Panc1 (cell line): ENCODE results near the gene SMIM5. TPM values are rescaled to one million over a fixed set of nuclear protein-coding genes. Genes with fewer than 3 reads are reported as not detected.

Experiments
- ATAC-seq: fragments of 200-7000 bp; cut with Tn5 transposase; 2 replicates; pipeline ENCODE4 v1.9.1; 2020; ENCODE audit warnings: mild to moderate bottlenecking, moderate library complexity
- BruUV-seq: library from RNA; stranded (reverse); fragments of 400-500 nt; replicated peaks from 2 replicates; lab custom pipeline; 2021; lab: Mats Ljungman, UMichigan
- CTCF ChIA-PET: fragments of 300-600 bp; sonication (Branson Sonifier 250); formaldehyde crosslinking; loops from one replicate; lab custom pipeline; 2022; ENCODE audit warnings: antibody characterized with exemption; lab: Charles Lee
- POLR2A ChIA-PET: fragments of 300-600 bp; sonication (Branson Sonifier 250); formaldehyde crosslinking; loops from one replicate; lab custom pipeline; 2022; ENCODE audit warnings: antibody characterized with exemption; lab: Charles Lee
- DNase-seq: peaks from one replicate; pipeline ENCODE4 v3.0.0-alpha.2; 2010; ENCODE audit warnings: low read depth, low spot score
- H3K27ac ChIP-seq: 2 replicates; pipeline ENCODE4 v1.5.1; 2011; ENCODE audit warnings: mild to moderate bottlenecking, low read length, inconsistent platforms
- H3K27me3 ChIP-seq: fragments of 200-500 bp; sonication (Bioruptor generic); 2 replicates; pipeline ENCODE4 v1.6.0; 2014; ENCODE audit warnings: low read length, inconsistent platforms; ENCODE audit not compliant: control insufficient read depth, insufficient read depth
- H3K36me3 ChIP-seq: fragments of 200-500 bp; sonication (Bioruptor generic); 2 replicates; pipeline ENCODE4 v1.5.1; 2014; ENCODE audit warnings: inconsistent platforms, mild to moderate bottlenecking, low read length, moderate library complexity; ENCODE audit not compliant: control insufficient read depth, insufficient read depth
- H3K4me1 ChIP-seq: 2 replicates; pipeline ENCODE4 v1.5.1; 2011; ENCODE audit warnings: inconsistent platforms, mild to moderate bottlenecking, low read length, moderate library complexity; ENCODE audit not compliant: control insufficient read depth, insufficient read depth
- H3K4me3 ChIP-seq, 2 experiments: 2 replicates each; pipeline ENCODE4 v1.5.1; 2011 to 2012; ENCODE audit warnings: low read depth in 2 of 2, low read length in 2 of 2, mild to moderate bottlenecking in 2 of 2, inconsistent platforms in 1 of 2, moderate library complexity in 1 of 2
- H3K9me3 ChIP-seq: fragments of 200-500 bp; sonication (Bioruptor generic); 2 replicates; pipeline ENCODE4 v1.5.1; 2014; ENCODE audit warnings: low read depth, mild to moderate bottlenecking, inconsistent platforms, low read length, moderate library complexity; ENCODE audit not compliant: control insufficient read depth, insufficient read depth
- CTCF ChIP-seq: fragments of 450-650 bp; IDR thresholded peaks from 2 replicates; pipeline ENCODE4 v1.5.1; 2017; ENCODE audit warnings: mild to moderate bottlenecking
- POLR2AphosphoS5 ChIP-seq: IDR thresholded peaks from 2 replicates; pipeline ENCODE4 v1.6.1; 2012; ENCODE audit warnings: mild to moderate bottlenecking, low read depth, low read length, moderate library complexity
- REST ChIP-seq, 2 experiments: IDR thresholded peaks; 2 replicates each; pipeline ENCODE4 v1.6.1; 2011 to 2012; ENCODE audit warnings: low read depth in 2 of 2, control low read depth in 1 of 2, low read length in 1 of 2, mild to moderate bottlenecking in 1 of 2, moderate library complexity in 1 of 2; ENCODE audit not compliant: insufficient read depth in 1 of 2
- SIN3A ChIP-seq: IDR thresholded peaks from 2 replicates; pipeline ENCODE4 v1.6.1; 2012; ENCODE audit warnings: low read depth, mild to moderate bottlenecking, low read length, moderate library complexity, borderline replicate concordance; ENCODE audit not compliant: insufficient read depth
- TCF7L2 ChIP-seq: IDR thresholded peaks from 2 replicates; pipeline ENCODE4 v1.6.1; 2011; ENCODE audit warnings: mild to moderate bottlenecking, low read depth, low read length, inconsistent platforms
- in situ Hi-C: cut with HindIII; loops from 2 replicates; pipeline ENCODE4 v1.10.0; 2016; ENCODE audit warnings: low sequenced_read_pairs, low pct_unique_long_range_greater_than_20kb
- intact Hi-C: fragments of 100-400 bp; cut with micrococcal nuclease; formaldehyde crosslinking; loops from one replicate; pipeline ENCODE4 v1.10.0; 2022; ENCODE audit not compliant: unreplicated experiment
- total RNA-seq: library from RNA; stranded (reverse); gene quantifications from one replicate; pipeline ENCODE4 v1.2.1, GENCODE V29; 2021; ENCODE audit not compliant: unreplicated experiment

Gene SMIM5
- total RNA-seq, 1 experiment from 2014 or later, result 0.10 TPM

- TF ChIP-seq POLR2AphosphoS5 (peak; percentile 21; the same call in 1 of the 2 replicates), REST (IDR thresholded peaks at IDR 0.05; ENCODE audit: insufficient read depth in 1 of 2, low read depth in 2 of 2, low read length in 1 of 2) (no peak), TCF7L2 (no peak), SIN3A (no peak), CTCF (peak; percentile 96)
- POLR2A ChIA-PET, result no interaction called here
- CTCF ChIA-PET, result interaction anchor here (1.2 to 2.6 kb wide), 2 partner anchors 12 to 73 kb away, joined by 6 to 12 read pairs; partner anchors contain the start of gene TSEN54
- Histone ChIP-seq H3K4me3 (peak overlapping the region; percentile 59 to 62), H3K9me3 (no peaks in the 10 kb centered on the region), H3K36me3 (no peaks in the 10 kb centered on the region), H3K4me1 (peaks cover 5% of the 10 kb centered on the region; the same call in 1 of the 2 replicates), H3K27ac (peak overlapping the region; percentile 83), H3K27me3 (no peaks in the 10 kb centered on the region)
- intact Hi-C loops (no loop called here), in situ Hi-C loops (no loop called here)
- BruUV-seq, result no TSS peak
- peak; percentile 92 for ATAC-seq
- DNase-seq, result no peak
Observed at GRCh38 chr17:75589012-75589918, 44.0 kb upstream of the SMIM5 start.

GRCh38 chr17:75589919-75590303 is 43.3 kb upstream of the SMIM5 start:
- Histone ChIP-seq H3K27me3 (no peaks in the 10 kb centered on the region), H3K9me3 (no peaks in the 10 kb centered on the region), H3K4me1 (peaks cover 5% of the 10 kb centered on the region; the same call in 1 of the 2 replicates), H3K4me3 (peak overlapping the region; percentile 59 to 62), H3K27ac (peak overlapping the region; percentile 83), H3K36me3 (no peaks in the 10 kb centered on the region)
- DNase-seq, result no peak
- TSS peak; percentile 66 for BruUV-seq
- ChIA-PET POLR2A (no interaction called here), CTCF (interaction anchor here (1.2 to 2.6 kb wide), 2 partner anchors 11 to 73 kb away, joined by 6 to 12 read pairs; partner anchors contain the start of gene TSEN54)
- TF ChIP-seq TCF7L2 (no peak), CTCF (no peak), REST (IDR thresholded peaks at IDR 0.05; ENCODE audit: insufficient read depth in 1 of 2, low read depth in 2 of 2, low read length in 1 of 2) (no peak), SIN3A (no peak), POLR2AphosphoS5 (no peak)
- intact Hi-C loops, result no loop called here
- in situ Hi-C loops, result no loop called here
- ATAC-seq, result peak; percentile 11; the same call in 1 of the 2 replicates
